Osteoblast (primary cell): ENCODE measurements around the gene ANTXRL. TPM values are rescaled to one million over a fixed set of nuclear protein-coding genes. Genes with fewer than 3 reads are reported as not detected.
A peak's percentile ranks its signal among the peaks of the same experiment; 100 is the strongest.

Experiments used
- DNase-seq: peaks from one replicate; pipeline ENCODE4 v3.0.0; 2011; ENCODE audit warnings: low spot score, mixed read lengths; ENCODE audit not compliant: insufficient read length; ENCODE audit errors: missing footprints
- H2AFZ ChIP-seq: 2 replicates; pipeline ENCODE4 v1.6.0; 2011; ENCODE audit warnings: mild to moderate bottlenecking, low read length
- H3K27ac ChIP-seq: 2 replicates; pipeline ENCODE4 v1.5.1; 2011; ENCODE audit warnings: mild to moderate bottlenecking, low read depth, low read length, moderate library complexity
- H3K27me3 ChIP-seq: 2 replicates; pipeline ENCODE4 v1.6.0; 2012; ENCODE audit warnings: mild to moderate bottlenecking, control low read depth, inconsistent platforms, low read length, moderate library complexity; ENCODE audit not compliant: insufficient read depth
- H3K36me3 ChIP-seq: 2 replicates; pipeline ENCODE4 v1.5.1; 2011; ENCODE audit warnings: mild to moderate bottlenecking, low read length, control low read depth, moderate library complexity; ENCODE audit not compliant: insufficient read depth
- H3K4me1 ChIP-seq: 2 replicates; pipeline ENCODE4 v1.5.1; 2011; ENCODE audit warnings: mild to moderate bottlenecking, low read length, control low read depth, moderate library complexity; ENCODE audit not compliant: insufficient read depth
- H3K4me2 ChIP-seq: 2 replicates; pipeline ENCODE4 v1.6.0; 2011; ENCODE audit warnings: mild to moderate bottlenecking, low read length; ENCODE audit not compliant: insufficient read depth
- H3K4me3 ChIP-seq: fragments of 200-600 bp; sonication (generic); 3 replicates; pipeline ENCODE4 v1.5.1; 2012; ENCODE audit warnings: mild to moderate bottlenecking, low read length, inconsistent platforms; ENCODE audit not compliant: insufficient read depth
- H3K79me2 ChIP-seq: 2 replicates; pipeline ENCODE4 v1.6.0; 2012; ENCODE audit warnings: mild to moderate bottlenecking, low read length, control low read depth, inconsistent platforms; ENCODE audit not compliant: insufficient read depth
- H3K9me3 ChIP-seq: 2 replicates; pipeline ENCODE4 v1.5.1; 2011; ENCODE audit warnings: low read depth, low read length, control low read depth
- H4K20me1 ChIP-seq: 2 replicates; pipeline ENCODE4 v1.6.0; 2012; ENCODE audit warnings: mild to moderate bottlenecking, low read length, control low read depth; ENCODE audit not compliant: insufficient read depth
- total RNA-seq: library from RNA; depleted of rRNA; stranded (reverse); fragments of >200 nt; gene quantifications from 2 replicates; pipeline ENCODE4 v1.2.3, GENCODE V29; 2012
- TF ChIP-seq, protein P1 (sequence below): IDR thresholded peaks from 2 replicates; pipeline ENCODE4 v1.5.1; 2011; ENCODE audit warnings: mild to moderate bottlenecking, low read depth, low read length, moderate library complexity; ENCODE audit errors: extremely low read depth

ANTXRL gene
- total RNA-seq, 1 donor = not detected

DNA sequence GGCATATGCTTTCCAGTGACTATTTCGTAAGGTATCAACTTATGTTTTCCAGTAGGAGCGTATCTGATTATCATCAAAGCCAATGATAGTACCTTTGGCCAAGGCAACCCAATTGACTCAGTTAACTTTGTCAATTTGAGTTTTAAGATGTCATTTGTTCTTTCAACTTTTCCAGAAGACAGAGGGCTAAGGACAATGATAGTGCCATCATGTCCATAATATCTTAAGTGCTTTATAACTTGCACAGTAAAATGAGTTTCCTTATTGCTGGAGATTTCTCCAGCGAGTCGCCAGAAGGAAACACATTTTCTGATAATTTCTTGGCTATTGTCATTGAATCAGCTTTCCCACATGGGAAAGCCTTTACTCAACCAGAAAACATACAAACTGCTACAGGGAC, 35.0 kb downstream of the ANTXRL start:
- H4K20me1 ChIP-seq = no peaks in the 10 kb centered on the region
- TF ChIP-seq, protein P1, sequence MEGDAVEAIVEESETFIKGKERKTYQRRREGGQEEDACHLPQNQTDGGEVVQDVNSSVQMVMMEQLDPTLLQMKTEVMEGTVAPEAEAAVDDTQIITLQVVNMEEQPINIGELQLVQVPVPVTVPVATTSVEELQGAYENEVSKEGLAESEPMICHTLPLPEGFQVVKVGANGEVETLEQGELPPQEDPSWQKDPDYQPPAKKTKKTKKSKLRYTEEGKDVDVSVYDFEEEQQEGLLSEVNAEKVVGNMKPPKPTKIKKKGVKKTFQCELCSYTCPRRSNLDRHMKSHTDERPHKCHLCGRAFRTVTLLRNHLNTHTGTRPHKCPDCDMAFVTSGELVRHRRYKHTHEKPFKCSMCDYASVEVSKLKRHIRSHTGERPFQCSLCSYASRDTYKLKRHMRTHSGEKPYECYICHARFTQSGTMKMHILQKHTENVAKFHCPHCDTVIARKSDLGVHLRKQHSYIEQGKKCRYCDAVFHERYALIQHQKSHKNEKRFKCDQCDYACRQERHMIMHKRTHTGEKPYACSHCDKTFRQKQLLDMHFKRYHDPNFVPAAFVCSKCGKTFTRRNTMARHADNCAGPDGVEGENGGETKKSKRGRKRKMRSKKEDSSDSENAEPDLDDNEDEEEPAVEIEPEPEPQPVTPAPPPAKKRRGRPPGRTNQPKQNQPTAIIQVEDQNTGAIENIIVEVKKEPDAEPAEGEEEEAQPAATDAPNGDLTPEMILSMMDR = no peak
- no peaks in the 10 kb centered on the region for H3K79me2 ChIP-seq
- peaks cover 17% of the 10 kb centered on the region for H3K27me3 ChIP-seq
- no peak overlapping the region for H3K4me3 ChIP-seq
- no peak for DNase-seq
- H3K36me3 ChIP-seq = no peaks in the 10 kb centered on the region
- H3K4me1 ChIP-seq = no peaks in the 10 kb centered on the region
- no peak overlapping the region for H3K27ac ChIP-seq
- H3K9me3 ChIP-seq = no peaks in the 10 kb centered on the region
- no peak overlapping the region for H2AFZ ChIP-seq
- no peak overlapping the region for H3K4me2 ChIP-seq

DNA sequence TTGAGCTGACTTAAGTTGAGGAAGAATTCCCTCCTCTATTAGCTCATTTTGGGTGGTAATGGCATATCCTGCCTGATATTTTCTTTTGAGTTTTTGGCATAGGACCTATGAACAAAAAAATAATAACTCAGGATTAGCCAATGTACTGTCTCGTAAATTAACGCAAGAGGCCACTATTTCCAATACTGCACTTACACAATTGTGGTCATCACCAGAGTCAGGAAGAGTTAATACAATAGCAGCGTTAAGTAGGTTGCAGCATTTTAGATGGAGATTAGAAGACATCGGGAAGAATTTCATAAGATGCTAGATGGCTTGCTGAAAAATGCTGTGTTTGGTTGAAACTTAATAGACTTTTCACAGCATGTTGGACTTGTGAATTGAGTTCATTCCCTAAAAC, 36.4 kb downstream of the ANTXRL start:
- Histone ChIP-seq H2AFZ (no peak overlapping the region), H4K20me1 (no peaks in the 10 kb centered on the region), H3K79me2 (no peaks in the 10 kb centered on the region), H3K36me3 (no peaks in the 10 kb centered on the region), H3K4me2 (no peak overlapping the region), H3K4me1 (no peaks in the 10 kb centered on the region), H3K27ac (no peak overlapping the region), H3K27me3 (peaks cover 12% of the 10 kb centered on the region), H3K9me3 (no peaks in the 10 kb centered on the region), H3K4me3 (no peak overlapping the region)
- DNase-seq = peak; percentile 47
- TF ChIP-seq, protein P1 = no peak

DNA sequence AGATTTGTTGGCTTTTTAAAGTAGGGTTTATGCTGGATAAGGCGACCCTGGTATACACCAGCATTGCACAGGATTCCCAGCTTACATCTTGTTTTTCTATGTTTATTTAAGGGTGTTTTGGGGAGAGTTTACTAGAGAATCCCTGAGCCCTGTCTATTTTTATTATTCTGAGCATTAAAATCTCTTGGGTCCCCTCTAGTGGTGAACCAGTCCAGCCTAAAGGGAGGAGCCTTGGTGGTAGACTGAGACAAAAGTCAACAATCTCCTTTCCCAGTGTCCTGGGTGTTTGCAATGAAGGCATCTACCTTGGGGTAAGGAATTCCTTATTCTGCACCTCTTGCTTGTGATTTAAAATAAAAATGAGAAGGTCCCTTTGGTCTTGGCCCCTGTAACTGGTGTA, 38.2 kb downstream of the ANTXRL start:
- Histone ChIP-seq H4K20me1 (no peaks in the 10 kb centered on the region), H3K36me3 (no peaks in the 10 kb centered on the region), H3K4me3 (no peak overlapping the region), H3K79me2 (no peaks in the 10 kb centered on the region), H3K4me2 (no peak overlapping the region), H3K4me1 (no peaks in the 10 kb centered on the region), H3K27me3 (peaks cover 2% of the 10 kb centered on the region), H3K9me3 (no peaks in the 10 kb centered on the region), H2AFZ (no peak overlapping the region), H3K27ac (no peak overlapping the region)
- peak; percentile 86 for DNase-seq
- TF ChIP-seq, protein P1 = peak; percentile 26

DNA sequence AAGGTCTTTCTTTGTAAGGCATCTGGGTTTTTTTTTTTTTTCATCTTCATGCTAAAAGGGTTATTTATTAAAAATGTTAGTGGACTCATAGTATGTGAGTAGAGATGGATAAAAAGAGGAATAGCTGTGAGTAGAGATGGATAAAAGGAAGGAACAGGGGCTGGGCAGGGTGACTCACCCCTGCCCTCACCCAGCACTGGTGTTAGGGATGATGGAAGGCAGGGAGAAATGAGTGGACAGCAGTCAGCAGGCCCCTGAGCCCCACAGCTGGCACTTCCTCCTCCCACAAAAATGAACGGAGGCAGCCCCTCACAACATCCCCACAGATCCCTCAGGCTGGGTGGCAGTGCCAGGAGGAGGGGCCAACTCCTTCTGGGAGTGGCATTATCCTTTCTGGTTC, 39.3 kb downstream of the ANTXRL start:
- Histone ChIP-seq H3K9me3 (no peaks in the 10 kb centered on the region), H4K20me1 (no peaks in the 10 kb centered on the region), H3K4me1 (no peaks in the 10 kb centered on the region), H3K27ac (no peak overlapping the region), H2AFZ (no peak overlapping the region), H3K36me3 (no peaks in the 10 kb centered on the region), H3K79me2 (no peaks in the 10 kb centered on the region), H3K27me3 (peaks cover 3% of the 10 kb centered on the region), H3K4me3 (no peak overlapping the region), H3K4me2 (no peak overlapping the region)
- peak; percentile 25 for DNase-seq
- TF ChIP-seq, protein P1 = no peak
